ENCODE results near the gene C20orf204. TPM values are rescaled to one million over a fixed set of nuclear protein-coding genes. Genes with fewer than 3 reads are reported as not detected.

The C20orf204 gene
- total and polyA plus RNA-seq, 2 of the 8 experiments (the other 6 are each of a cell fraction or from before 2014, with no cell fraction given): 0.39 to 0.52 TPM

DNA sequence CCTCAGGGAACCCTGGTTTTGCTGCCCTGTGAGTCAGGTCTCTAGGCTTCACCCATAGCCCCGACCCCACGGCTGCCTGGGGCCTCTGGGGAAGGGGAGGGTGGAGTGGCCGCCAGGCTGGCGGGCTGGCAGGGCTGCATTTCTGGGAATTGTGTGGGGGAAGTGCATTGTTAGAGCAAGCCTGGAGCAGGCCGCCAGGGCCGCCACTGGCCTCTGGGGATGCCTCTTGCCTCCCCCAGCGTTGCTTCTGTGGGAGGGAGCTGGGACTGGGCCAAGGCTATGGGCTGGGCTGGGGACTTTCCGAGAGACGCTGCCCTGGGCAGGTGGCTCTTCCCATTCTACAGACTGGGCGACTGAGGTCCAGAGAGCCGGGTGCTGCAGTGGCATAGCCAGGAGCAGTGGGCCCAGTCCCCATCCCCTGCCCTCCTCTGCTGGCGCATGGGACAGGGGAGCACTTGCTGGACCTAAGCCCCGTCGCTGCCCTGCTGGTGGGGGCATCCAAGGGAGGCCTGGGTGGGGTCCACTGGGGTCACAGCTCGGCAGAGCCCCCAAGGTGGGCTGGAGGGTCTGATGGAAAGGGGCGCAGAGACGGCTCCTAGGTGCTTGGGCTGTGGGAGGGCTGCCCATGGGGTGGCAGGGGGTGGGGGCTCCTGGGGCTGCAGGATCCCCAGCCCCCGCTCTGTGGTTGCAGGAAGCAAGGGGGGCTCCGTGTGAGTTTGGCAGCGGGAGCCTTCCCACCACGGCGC lies 20.1 kb downstream of the C20orf204 start:
- no peak for DNase-seq (ENCODE audit: low read depth in 1 of 2, low spot score in 2 of 2)
- Histone ChIP-seq H2BK20ac (ENCODE audit: low read length) (no peak overlapping the region), H3K18ac (ENCODE audit: extremely low read depth, low read length) (no peak overlapping the region), H3K9ac (replicated peaks in 1 of 4; ENCODE audit: extremely low read depth in 1 of 4, low read depth in 3 of 4, low read length in 3 of 4) (no peak overlapping the region), H2AFZ (ENCODE audit: low read length) (no peak overlapping the region), H3K14ac (ENCODE audit: insufficient read length) (no peak overlapping the region), H2BK15ac (ENCODE audit: low read length) (no peak overlapping the region), H3K79me1 (ENCODE audit: low read depth, low read length) (no peaks in the 10 kb centered on the region), H3K4me3 (ENCODE audit: extremely low read depth in 1 of 4, insufficient read depth in 2 of 4, low read depth in 3 of 4, low read length in 4 of 4) (no peak overlapping the region), H3K79me2 (ENCODE audit: control insufficient read depth in 1 of 2, insufficient read depth in 2 of 2, low read length in 2 of 2) (no peaks in the 10 kb centered on the region), H4K91ac (replicated peaks; ENCODE audit: insufficient read length, low read length) (no peak overlapping the region), H2BK12ac (ENCODE audit: low read depth, low read length) (no peak overlapping the region), H3K23me2 (ENCODE audit: low read depth, low read length) (no peaks in the 10 kb centered on the region), H3K36me3 (ENCODE audit: control insufficient read depth in 2 of 4, insufficient read depth in 4 of 4, low read length in 3 of 4) (no peaks in the 10 kb centered on the region), H2BK5ac (ENCODE audit: low read depth, low read length) (no peak overlapping the region), H3K4me2 (ENCODE audit: insufficient read depth in 1 of 2, low read depth in 2 of 2, low read length in 2 of 2) (no peak overlapping the region), H2BK120ac (replicated peaks; ENCODE audit: low read depth, low read length) (no peak overlapping the region), H3K4ac (replicated peaks; ENCODE audit: insufficient read length, low read depth, low read length) (no peak overlapping the region), H4K20me1 (replicated peaks in 1 of 2; ENCODE audit: control insufficient read depth in 1 of 2, insufficient read depth in 2 of 2, low read length in 2 of 2) (no peaks in the 10 kb centered on the region), H3K27ac (ENCODE audit: low read depth, low read length) (no peak overlapping the region), H4K8ac (ENCODE audit: extremely low read depth, insufficient read depth, low read length) (no peak overlapping the region), H4K5ac (ENCODE audit: insufficient read length, low read depth, low read length) (no peak overlapping the region), H3K9me3 (ENCODE audit: insufficient read depth in 2 of 2, low read depth in 1 of 2, low read length in 1 of 2) (no peaks in the 10 kb centered on the region), H3K23ac (ENCODE audit: insufficient read length) (no peak overlapping the region), H3K56ac (replicated peaks; ENCODE audit: insufficient read length, low read depth, low read length) (no peak overlapping the region), H3K4me1 (replicated peaks in 1 of 4; ENCODE audit: control insufficient read depth in 3 of 4, insufficient read depth in 4 of 4, low read length in 3 of 4) (peaks cover 0 to 18% (median 13%) of the 10 kb centered on the region in 4 experiments; a peak in 6 of 7 replicates), H2AK5ac (ENCODE audit: low read depth, low read length) (no peak overlapping the region), H3K27me3 (replicated peaks in 1 of 4; ENCODE audit: control insufficient read depth in 3 of 4, extremely low read depth in 1 of 4, insufficient read depth in 3 of 4, low read length in 3 of 4) (peaks cover 0 to 14% (median 6%) of the 10 kb centered on the region in 4 experiments; a peak in 3 of 7 replicates)
- WGBS, 2 experiments (ENCODE audit: extremely low coverage in 1 of 2, insufficient coverage in 1 of 2, insufficient read length in 1 of 2, insufficient replicate concordance in 2 of 2, low coverage in 1 of 2, low lambda C conversion rate in 2 of 2, missing lambda C conversion rate in 1 of 2): 84% methylated on average over 20 of the region's 22 CpGs; no CpG with 5 or more reads in 1 of the 2 experiments
- CTCF ChIA-PET (ENCODE audit: partially characterized antibody): interaction anchor here (5.5 to 15.0 kb wide), 3 partner anchors 17 to 64 kb away, joined by 35 to 139 read pairs (median 68); partner anchors contain the start of genes LKAAEAR1, OPRL1 and RGS19
- POLR2A ChIA-PET (ENCODE audit: partially characterized antibody): interaction anchor here (1.7 to 1.8 kb wide), 2 partner anchors 12 to 16 kb away, joined by 8 to 9 read pairs; no protein-coding TSS in a partner anchor
- FAIRE-seq: no peak
- TF ChIP-seq HDAC2 (IDR thresholded peaks at IDR 0.05; ENCODE audit: borderline replicate concordance in 1 of 2, low read depth in 2 of 2, low read length in 2 of 2) (no peak), PHF8 (conservative IDR thresholded peaks at IDR 0.05; ENCODE audit: low read depth, low read length) (no peak), SP4 (IDR thresholded peaks at IDR 0.05; ENCODE audit: low read length) (no peak), NANOG (IDR thresholded peaks at IDR 0.05; ENCODE audit: insufficient read depth, low read depth, low read length, poor library complexity, severe bottlenecking) (no peak), RXRA (IDR thresholded peaks at IDR 0.05; ENCODE audit: insufficient read depth, low read depth, low read length) (no peak), EP300 (IDR thresholded peaks at IDR 0.05; ENCODE audit: borderline replicate concordance in 1 of 2, low read depth in 2 of 2, low read length in 2 of 2) (no peak), CEBPB (IDR thresholded peaks at IDR 0.05; ENCODE audit: low read depth, low read length) (no peak), KDM1A (IDR thresholded peaks at IDR 0.05; ENCODE audit: borderline replicate concordance, low read length) (no peak), EZH2 (IDR thresholded peaks at IDR 0.05; ENCODE audit: low read depth, low read length, severe bottlenecking) (no peak), RNF2 (IDR thresholded peaks at IDR 0.05; ENCODE audit: borderline replicate concordance, low read depth, low read length, missing control alignments, poor library complexity, severe bottlenecking) (no peak), JUND (IDR thresholded peaks at IDR 0.05; ENCODE audit: low read length) (no peak)
